HepG2 (cell line): ENCODE results near the gene MIOS. TPM values are rescaled to one million over a fixed set of nuclear protein-coding genes. Genes with fewer than 3 reads are reported as not detected.

Source experiments
- CCDC6 ChIP-seq: sonication (generic); formaldehyde crosslinking; IDR thresholded peaks from 2 replicates; pipeline ENCODE4 v1.8.1; 2022; ENCODE audit warnings: mild to moderate bottlenecking, missing genetic modification reagents, moderate library complexity
- FOXA3 ChIP-seq: IDR thresholded peaks from 2 replicates; pipeline ENCODE4 v1.6.1; 2016; ENCODE audit warnings: missing genetic modification reagents, missing compliant biosample characterization
- HNF4G ChIP-seq, 2 experiments: sonication (generic) in 1 of 2; formaldehyde crosslinking in 1 of 2; IDR thresholded peaks; 2 replicates each; pipeline versions ENCODE4 v1.4.0 to v1.6.1; 2011 to 2020; ENCODE audit warnings: borderline replicate concordance in 2 of 2, low read depth in 2 of 2, mild to moderate bottlenecking in 2 of 2, low read length in 1 of 2, missing genetic modification reagents in 1 of 2, moderate library complexity in 1 of 2
- NONO ChIP-seq, 2 experiments: fragments of 450-650 bp in 1 of 2; sonication (generic) in 1 of 2; formaldehyde crosslinking in 1 of 2; IDR thresholded peaks in 1 of 2; conservative IDR thresholded peaks in 1 of 2; 2 replicates each; pipeline versions ENCODE4 v1.6.1 to v1.8.0; 2017 to 2022; ENCODE audit warnings: mild to moderate bottlenecking in 1 of 2, missing genetic modification reagents in 1 of 2, moderate library complexity in 1 of 2
- RNF219 ChIP-seq: sonication (generic); formaldehyde crosslinking; IDR thresholded peaks from 2 replicates; pipeline ENCODE4 v1.5.0; 2020; ENCODE audit warnings: mild to moderate bottlenecking, missing genetic modification reagents
- TOE1 ChIP-seq: sonication (generic); formaldehyde crosslinking; IDR thresholded peaks from 2 replicates; pipeline ENCODE4 v1.4.0; 2020; ENCODE audit warnings: mild to moderate bottlenecking, missing genetic modification reagents
- U2AF1 ChIP-seq: fragments of 200-400 bp; formaldehyde crosslinking; optimal IDR thresholded peaks from 2 replicates; pipeline ENCODE3; 2017; ENCODE audit warnings: mild to moderate bottlenecking, low read depth, low read length
- ZNF101 ChIP-seq: sonication (generic); formaldehyde crosslinking; IDR thresholded peaks from 2 replicates; pipeline ENCODE4 v1.4.0; 2020; ENCODE audit warnings: mild to moderate bottlenecking, low read depth, missing genetic modification reagents, borderline replicate concordance
- ZNF431 ChIP-seq: sonication (generic); formaldehyde crosslinking; IDR thresholded peaks from 2 replicates; pipeline ENCODE4 v1.9.0; 2022; ENCODE audit warnings: missing genetic modification reagents, low read depth, mild to moderate bottlenecking, borderline replicate concordance
- ZNF878 ChIP-seq: sonication (generic); formaldehyde crosslinking; IDR thresholded peaks from 2 replicates; pipeline ENCODE4 v1.8.1; 2023; ENCODE audit warnings: mild to moderate bottlenecking, missing genetic modification reagents, moderate library complexity
- polyA plus RNA-seq, 8 experiments: library from polyadenylated mRNA; depleted of rRNA in 3 of 8; stranded (reverse) in 7 of 8; unstranded in 1 of 8; fragments of >200 nt; fragmentation: Illumina TruSeq in 4 of 8; extraction: Trizol in 4 of 8; gene quantifications; 2 replicates each; pipeline versions ENCODE4 v1.2.1 to v1.2.3, GENCODE V29; 2011 to 2016; ENCODE audit warnings: low read depth in 4 of 8, missing spikeins in 1 of 8, mixed read lengths in 1 of 8; ENCODE audit not compliant: insufficient read depth in 1 of 8
- total RNA-seq, 5 experiments: library from RNA; depleted of rRNA; stranded (reverse); fragments of >200 nt; fragmentation: Illumina TruSeq; extraction: Trizol; gene quantifications; 2 replicates each; pipeline ENCODE4 v1.2.3, GENCODE V29; 2016; ENCODE audit warnings: low read depth in 1 of 5
- TF ChIP-seq, protein P1 (sequence below): sonication (generic); formaldehyde crosslinking; conservative IDR thresholded peaks from 2 replicates; pipeline ENCODE4 v1.8.0; 2022; ENCODE audit warnings: mild to moderate bottlenecking, moderate library complexity, missing genetic modification reagents
- TF ChIP-seq, protein P2 (sequence below): sonication (generic); formaldehyde crosslinking; IDR thresholded peaks from 2 replicates; pipeline ENCODE4 v1.4.0; 2020; ENCODE audit warnings: missing genetic modification reagents
- TF ChIP-seq, protein P3 (sequence below): sonication (generic); formaldehyde crosslinking; IDR thresholded peaks from 2 replicates; pipeline ENCODE4 v1.5.1; 2020; ENCODE audit warnings: mild to moderate bottlenecking, missing genetic modification reagents, borderline replicate concordance
- TF ChIP-seq, protein P4 (sequence below): fragments of 450-650 bp; IDR thresholded peaks from 2 replicates; pipeline ENCODE4 v1.6.1; 2017; ENCODE audit warnings: mild to moderate bottlenecking

The MIOS gene
- total and polyA plus RNA-seq, 2 of the 13 experiments (the other 11 are each of a cell fraction or from before 2014, with no cell fraction given) = 15.2 to 33.5 TPM

DNA sequence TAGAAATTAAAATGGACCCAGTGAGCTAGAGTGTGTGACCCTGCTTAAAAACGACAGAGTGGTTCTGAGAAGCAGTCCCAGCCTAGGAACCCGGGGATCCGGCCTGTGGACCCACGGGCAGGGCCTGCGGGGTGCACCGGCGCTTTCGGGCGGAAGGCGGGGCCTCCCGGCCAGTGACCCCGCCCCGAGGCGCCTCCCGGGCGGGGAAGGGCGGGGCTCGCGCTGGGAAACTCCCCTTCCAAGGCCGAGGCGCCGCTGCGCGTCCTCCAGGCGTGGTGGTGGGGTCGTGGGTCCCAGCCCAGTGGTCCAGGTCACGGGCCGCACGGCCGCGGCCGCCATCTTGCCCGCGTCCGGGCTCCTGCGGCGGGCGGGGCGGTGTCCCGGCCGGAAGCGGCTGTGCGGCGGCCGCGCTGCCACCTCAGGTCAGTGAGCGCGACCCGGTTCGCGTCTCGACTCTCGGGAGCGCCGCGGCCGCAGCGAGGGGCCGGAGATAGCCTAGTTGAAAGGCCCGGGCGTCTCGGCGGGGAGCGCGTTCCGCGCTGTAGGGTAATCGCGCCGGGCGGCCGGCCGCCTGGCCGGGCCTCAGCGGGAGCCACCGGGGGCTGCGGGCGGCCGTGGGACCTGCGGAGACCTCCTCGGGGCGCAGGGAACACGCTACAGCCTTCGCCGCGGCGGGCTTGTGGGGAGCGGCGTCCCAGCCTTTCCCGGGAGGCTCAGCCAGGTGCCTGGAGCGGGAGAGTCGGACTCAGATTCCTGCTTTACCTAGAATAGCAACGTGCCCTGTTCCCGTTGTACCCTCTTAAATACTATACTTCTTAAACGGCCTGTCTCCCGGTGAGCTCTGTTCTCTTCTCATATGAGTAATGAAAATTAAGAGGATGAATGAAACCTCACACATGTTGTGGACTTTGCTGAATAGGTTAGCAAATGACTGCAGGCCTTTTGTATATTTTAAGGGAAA, at the start of gene MIOS (continued):
- TF ChIP-seq ZNF431 (CRISPR knock-in tag) = peak; percentile 83; the same call in 1 of the 2 replicates
- TF ChIP-seq FOXA3 (CRISPR knock-in tag) = 0 out of 2 replicates have a peak, but pooled peaks have one; percentile 11
- TF ChIP-seq, protein P1, sequence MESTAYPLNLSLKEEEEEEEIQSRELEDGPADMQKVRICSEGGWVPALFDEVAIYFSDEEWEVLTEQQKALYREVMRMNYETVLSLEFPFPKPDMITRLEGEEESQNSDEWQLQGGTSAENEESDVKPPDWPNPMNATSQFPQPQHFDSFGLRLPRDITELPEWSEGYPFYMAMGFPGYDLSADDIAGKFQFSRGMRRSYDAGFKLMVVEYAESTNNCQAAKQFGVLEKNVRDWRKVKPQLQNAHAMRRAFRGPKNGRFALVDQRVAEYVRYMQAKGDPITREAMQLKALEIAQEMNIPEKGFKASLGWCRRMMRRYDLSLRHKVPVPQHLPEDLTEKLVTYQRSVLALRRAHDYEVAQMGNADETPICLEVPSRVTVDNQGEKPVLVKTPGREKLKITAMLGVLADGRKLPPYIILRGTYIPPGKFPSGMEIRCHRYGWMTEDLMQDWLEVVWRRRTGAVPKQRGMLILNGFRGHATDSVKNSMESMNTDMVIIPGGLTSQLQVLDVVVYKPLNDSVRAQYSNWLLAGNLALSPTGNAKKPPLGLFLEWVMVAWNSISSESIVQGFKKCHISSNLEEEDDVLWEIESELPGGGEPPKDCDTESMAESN (CRISPR knock-in tag) = peak; percentile 46; the same call in 1 of the 2 replicates
- no peak for TF ChIP-seq NONO (IDR thresholded peaks at IDR 0.05)
- no peak for TF ChIP-seq NONO (CRISPR knock-in tag; conservative IDR thresholded peaks at IDR 0.05)
- TF ChIP-seq ZNF878 (CRISPR knock-in tag) = no peak
- TF ChIP-seq, protein P2, sequence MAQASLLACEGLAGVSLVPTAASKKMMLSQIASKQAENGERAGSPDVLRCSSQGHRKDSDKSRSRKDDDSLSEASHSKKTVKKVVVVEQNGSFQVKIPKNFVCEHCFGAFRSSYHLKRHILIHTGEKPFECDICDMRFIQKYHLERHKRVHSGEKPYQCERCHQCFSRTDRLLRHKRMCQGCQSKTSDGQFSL = no peak
- no peak for TF ChIP-seq RNF219 (CRISPR knock-in tag)
- peak; percentile 97; the same call in 1 of the 2 replicates for TF ChIP-seq CCDC6 (CRISPR knock-in tag)
- no peak for TF ChIP-seq ZNF101 (CRISPR knock-in tag)
- TF ChIP-seq, protein P3, sequence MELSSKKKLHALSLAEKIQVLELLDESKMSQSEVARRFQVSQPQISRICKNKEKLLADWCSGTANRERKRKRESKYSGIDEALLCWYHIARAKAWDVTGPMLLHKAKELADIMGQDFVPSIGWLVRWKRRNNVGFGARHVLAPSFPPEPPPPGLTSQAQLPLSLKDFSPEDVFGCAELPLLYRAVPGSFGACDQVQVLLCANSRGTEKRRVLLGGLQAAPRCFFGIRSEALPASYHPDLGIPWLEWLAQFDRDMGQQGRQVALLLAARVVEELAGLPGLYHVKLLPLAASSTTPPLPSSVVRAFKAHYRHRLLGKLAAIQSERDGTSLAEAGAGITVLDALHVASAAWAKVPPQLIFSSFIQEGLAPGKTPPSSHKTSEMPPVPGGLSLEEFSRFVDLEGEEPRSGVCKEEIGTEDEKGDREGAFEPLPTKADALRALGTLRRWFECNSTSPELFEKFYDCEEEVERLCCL (CRISPR knock-in tag) = no peak
- TF ChIP-seq TOE1 (CRISPR knock-in tag) = no peak
- TF ChIP-seq, protein P4, sequence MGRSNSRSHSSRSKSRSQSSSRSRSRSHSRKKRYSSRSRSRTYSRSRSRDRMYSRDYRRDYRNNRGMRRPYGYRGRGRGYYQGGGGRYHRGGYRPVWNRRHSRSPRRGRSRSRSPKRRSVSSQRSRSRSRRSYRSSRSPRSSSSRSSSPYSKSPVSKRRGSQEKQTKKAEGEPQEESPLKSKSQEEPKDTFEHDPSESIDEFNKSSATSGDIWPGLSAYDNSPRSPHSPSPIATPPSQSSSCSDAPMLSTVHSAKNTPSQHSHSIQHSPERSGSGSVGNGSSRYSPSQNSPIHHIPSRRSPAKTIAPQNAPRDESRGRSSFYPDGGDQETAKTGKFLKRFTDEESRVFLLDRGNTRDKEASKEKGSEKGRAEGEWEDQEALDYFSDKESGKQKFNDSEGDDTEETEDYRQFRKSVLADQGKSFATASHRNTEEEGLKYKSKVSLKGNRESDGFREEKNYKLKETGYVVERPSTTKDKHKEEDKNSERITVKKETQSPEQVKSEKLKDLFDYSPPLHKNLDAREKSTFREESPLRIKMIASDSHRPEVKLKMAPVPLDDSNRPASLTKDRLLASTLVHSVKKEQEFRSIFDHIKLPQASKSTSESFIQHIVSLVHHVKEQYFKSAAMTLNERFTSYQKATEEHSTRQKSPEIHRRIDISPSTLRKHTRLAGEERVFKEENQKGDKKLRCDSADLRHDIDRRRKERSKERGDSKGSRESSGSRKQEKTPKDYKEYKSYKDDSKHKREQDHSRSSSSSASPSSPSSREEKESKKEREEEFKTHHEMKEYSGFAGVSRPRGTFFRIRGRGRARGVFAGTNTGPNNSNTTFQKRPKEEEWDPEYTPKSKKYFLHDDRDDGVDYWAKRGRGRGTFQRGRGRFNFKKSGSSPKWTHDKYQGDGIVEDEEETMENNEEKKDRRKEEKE = no peak
- TF ChIP-seq HNF4G (IDR thresholded peaks at IDR 0.05; ENCODE audit: borderline replicate concordance, low read depth, low read length) = 0 out of 2 replicates have a peak, but pooled peaks have one; percentile 21
- TF ChIP-seq HNF4G (CRISPR knock-in tag; IDR thresholded peaks at IDR 0.05; ENCODE audit: borderline replicate concordance, low read depth) = no peak
- TF ChIP-seq U2AF1 = no peak
